IMR-90 (cell line): Measurements from ENCODE around the gene ATP1A4. TPM values are rescaled to one million over a fixed set of nuclear protein-coding genes. Genes with fewer than 3 reads are reported as not detected.

ENCODE experiments used
- ATAC-seq: fragments of 200-7000 bp; cut with Tn5 transposase; 2 replicates; pipeline ENCODE4 v1.9.1; 2020; ENCODE audit warnings: low read depth, mild to moderate bottlenecking, moderate library complexity
- BruUV-seq: library from RNA; stranded (reverse); fragments of 400-500 nt; replicated peaks from 2 replicates; lab custom pipeline; 2021; lab: Mats Ljungman, UMichigan
- CTCF ChIA-PET: fragments of 300-600 bp; formaldehyde crosslinking; extraction: SDS; loops from one replicate; lab custom pipeline; 2021; ENCODE audit warnings: antibody characterized with exemption; lab: Yijun Ruan, JAX
- POLR2A ChIA-PET: fragments of 300-600 bp; sonication (Branson Sonifier 250); formaldehyde crosslinking; loops from one replicate; lab custom pipeline; 2022; ENCODE audit warnings: antibody characterized with exemption; ENCODE audit not compliant: unreplicated experiment; lab: Charles Lee
- DNase-seq: peaks from one replicate; pipeline ENCODE4 v3.0.0; 2013
- H2AFZ ChIP-seq: replicated peaks from 2 replicates; pipeline ENCODE3; 2013; ENCODE audit warnings: low read length, mild to moderate bottlenecking; ENCODE audit not compliant: poor library complexity
- H2AK5ac ChIP-seq: 2 replicates; pipeline ENCODE4 v1.6.1; 2013; ENCODE audit warnings: low read depth, low read length, inconsistent platforms
- H2AK9ac ChIP-seq: replicated peaks from 2 replicates; pipeline ENCODE3; 2013; ENCODE audit warnings: mild to moderate bottlenecking, low read depth, low read length, moderate library complexity; ENCODE audit not compliant: poor library complexity
- H2BK120ac ChIP-seq: 2 replicates; pipeline ENCODE4 v1.6.1; 2013; ENCODE audit warnings: low read depth, low read length, inconsistent platforms
- H2BK15ac ChIP-seq: 3 replicates; pipeline ENCODE4 v1.6.1; 2013; ENCODE audit warnings: low read depth, low read length, inconsistent platforms
- H2BK20ac ChIP-seq: 2 replicates; pipeline ENCODE4 v1.6.1; 2013; ENCODE audit warnings: low read depth, mild to moderate bottlenecking, inconsistent platforms, low read length, moderate library complexity
- H2BK5ac ChIP-seq: 2 replicates; pipeline ENCODE4 v1.6.1; 2013; ENCODE audit warnings: mild to moderate bottlenecking, low read depth, low read length, inconsistent platforms; ENCODE audit not compliant: poor library complexity, severe bottlenecking
- H3K14ac ChIP-seq: replicated peaks from 2 replicates; pipeline ENCODE4 v1.6.1; 2013; ENCODE audit warnings: low read depth, low read length, inconsistent platforms
- H3K18ac ChIP-seq: 2 replicates; pipeline ENCODE4 v1.6.1; 2013; ENCODE audit warnings: low read depth, low read length, control low read depth
- H3K23ac ChIP-seq: 2 replicates; pipeline ENCODE4 v1.6.1; 2013; ENCODE audit warnings: low read depth, low read length, inconsistent platforms
- H3K27ac ChIP-seq: 2 replicates; pipeline ENCODE4 v1.5.1; 2013; ENCODE audit warnings: mild to moderate bottlenecking, control low read depth, low read length; ENCODE audit not compliant: insufficient read depth
- H3K27me3 ChIP-seq: 2 replicates; pipeline ENCODE4 v1.6.1; 2013; ENCODE audit warnings: low read length; ENCODE audit not compliant: control insufficient read depth, insufficient read depth
- H3K36me3 ChIP-seq: 2 replicates; pipeline ENCODE4 v1.6.1; 2013; ENCODE audit warnings: low read length, mixed read lengths; ENCODE audit not compliant: control insufficient read depth, insufficient read depth
- H3K4ac ChIP-seq: 2 replicates; pipeline ENCODE4 v1.6.1; 2013; ENCODE audit warnings: low read depth, low read length, inconsistent platforms
- H3K4me1 ChIP-seq: 2 replicates; pipeline ENCODE4 v1.6.1; 2013; ENCODE audit warnings: low read length, mixed read lengths; ENCODE audit not compliant: control insufficient read depth, insufficient read depth
- H3K4me2 ChIP-seq: 2 replicates; pipeline ENCODE4 v1.6.1; 2013; ENCODE audit warnings: low read depth, mild to moderate bottlenecking, control low read depth, low read length, moderate library complexity
- H3K4me3 ChIP-seq: 2 replicates; pipeline ENCODE4 v1.5.1; 2013; ENCODE audit warnings: low read depth, mild to moderate bottlenecking, control low read depth, low read length, moderate library complexity; ENCODE audit not compliant: insufficient read depth
- H3K56ac ChIP-seq: 2 replicates; pipeline ENCODE4 v1.6.1; 2013; ENCODE audit warnings: low read length, inconsistent platforms; ENCODE audit not compliant: insufficient read depth; ENCODE audit errors: extremely low read depth
- H3K79me1 ChIP-seq, 2 experiments: 2 replicates each; pipeline ENCODE4 v1.6.1; 2013; ENCODE audit warnings: low read length in 2 of 2, inconsistent platforms in 1 of 2, low read depth in 1 of 2
- H3K9ac ChIP-seq: 2 replicates; pipeline ENCODE4 v1.6.1; 2013; ENCODE audit warnings: low read depth, low read length, control low read depth
- H3K9me1 ChIP-seq: 2 replicates; pipeline ENCODE4 v1.6.1; 2013; ENCODE audit warnings: low read length, inconsistent platforms; ENCODE audit not compliant: insufficient read depth
- H3K9me3 ChIP-seq: 2 replicates; pipeline ENCODE4 v1.6.1; 2013; ENCODE audit warnings: low read length; ENCODE audit not compliant: control insufficient read depth, insufficient read depth
- H4K20me1 ChIP-seq: 2 replicates; pipeline ENCODE4 v1.6.1; 2013; ENCODE audit warnings: low read length, inconsistent platforms; ENCODE audit not compliant: insufficient read depth
- H4K5ac ChIP-seq: 2 replicates; pipeline ENCODE4 v1.6.1; 2013; ENCODE audit warnings: mild to moderate bottlenecking, low read depth, low read length, control low read depth
- H4K8ac ChIP-seq, 2 experiments: 2 replicates each; pipeline ENCODE4 v1.6.1; 2013; ENCODE audit warnings: low read depth in 2 of 2, low read length in 2 of 2, control low read depth in 1 of 2, inconsistent platforms in 1 of 2
- H4K91ac ChIP-seq: 2 replicates; pipeline ENCODE4 v1.6.1; 2013; ENCODE audit warnings: low read depth, low read length, inconsistent platforms; ENCODE audit not compliant: insufficient read depth
- ELK1 ChIP-seq: fragments of 150-350 bp; IDR thresholded peaks from 2 replicates; pipeline ENCODE4 v1.6.1; 2016; ENCODE audit warnings: low read depth, mild to moderate bottlenecking, low read length, moderate library complexity, borderline replicate concordance
- FOS ChIP-seq: fragments of 150-350 bp; IDR thresholded peaks from 2 replicates; pipeline ENCODE4 v1.6.1; 2016; ENCODE audit warnings: low read depth, low read length
- MAZ ChIP-seq: IDR thresholded peaks from 2 replicates; pipeline ENCODE4 v1.6.1; 2012; ENCODE audit warnings: low read depth, mild to moderate bottlenecking, low read length, improper control_type of control experiment, moderate library complexity, borderline replicate concordance
- MXI1 ChIP-seq: IDR thresholded peaks from 2 replicates; pipeline ENCODE4 v1.6.1; 2012; ENCODE audit warnings: low read depth, mild to moderate bottlenecking, low read length, moderate library complexity, borderline replicate concordance
- NFE2L2 ChIP-seq: fragments of 150-350 bp; IDR thresholded peaks from 2 replicates; pipeline ENCODE4 v1.6.1; 2016; ENCODE audit warnings: low read depth, mild to moderate bottlenecking, low read length
- POLR2A ChIP-seq: IDR thresholded peaks from 2 replicates; pipeline ENCODE4 v1.6.1; 2012; ENCODE audit warnings: mild to moderate bottlenecking, low read depth, low read length
- RCOR1 ChIP-seq: IDR thresholded peaks from 2 replicates; pipeline ENCODE4 v1.6.1; 2012; ENCODE audit warnings: mild to moderate bottlenecking, low read length, improper control_type of control experiment; ENCODE audit not compliant: insufficient replicate concordance
- RFX5 ChIP-seq: IDR thresholded peaks from 2 replicates; pipeline ENCODE4 v1.8.0; 2012; ENCODE audit warnings: low read depth, mild to moderate bottlenecking, low read length, moderate library complexity
- SMC3 ChIP-seq: fragments of 150-350 bp; IDR thresholded peaks from 2 replicates; pipeline ENCODE4 v1.6.1; 2016; ENCODE audit warnings: low read depth, mild to moderate bottlenecking, antibody characterized with exemption, low read length, moderate library complexity
- WGBS, 2 experiments: methylation state at CpG; one replicate each; pipeline versions ENCODE4 v1.1.5 to v1.1.7; 2013; ENCODE audit warnings: missing lambda C conversion rate in 2 of 2; ENCODE audit not compliant: insufficient read length in 1 of 2; ENCODE audit errors: extremely low coverage in 2 of 2; 5-methylcytosine and 5-hydroxymethylcytosine counted together
- dilution Hi-C: fragments of 300-500 bp; cut with HindIII; formaldehyde crosslinking; loops from one replicate; pipeline ENCODE4 v1.14.3; 2018; ENCODE audit warnings: low sequenced_read_pairs; ENCODE audit not compliant: unreplicated experiment
- in situ Hi-C: fragments of 300-500 bp; cut with MboI; formaldehyde crosslinking; loops from 3 replicates; pipeline ENCODE4 v1.14.3; 2019; ENCODE audit warnings: low sequenced_read_pairs, inconsistent platforms, mixed read lengths
- intact Hi-C: fragments of 100-400 bp; cut with micrococcal nuclease; formaldehyde crosslinking; loops from 2 replicates; pipeline ENCODE4 v1.10.0; 2022
- polyA plus RNA-seq, 3 experiments: library from polyadenylated mRNA; depleted of rRNA; stranded (reverse); fragments of >200 nt; gene quantifications; 2 replicates each; pipeline ENCODE4 v1.2.3, GENCODE V29; 2012; ENCODE audit warnings: low replicate concordance in 1 of 3
- total RNA-seq: library from RNA; depleted of rRNA; stranded (reverse); fragments of >200 nt; gene quantifications from 2 replicates; pipeline ENCODE4 v1.2.3, GENCODE V29; 2012

ATP1A4 gene
- total and polyA plus RNA-seq, 2 of the 4 experiments (the other 2 are of a cell fraction) = not detected

DNA sequence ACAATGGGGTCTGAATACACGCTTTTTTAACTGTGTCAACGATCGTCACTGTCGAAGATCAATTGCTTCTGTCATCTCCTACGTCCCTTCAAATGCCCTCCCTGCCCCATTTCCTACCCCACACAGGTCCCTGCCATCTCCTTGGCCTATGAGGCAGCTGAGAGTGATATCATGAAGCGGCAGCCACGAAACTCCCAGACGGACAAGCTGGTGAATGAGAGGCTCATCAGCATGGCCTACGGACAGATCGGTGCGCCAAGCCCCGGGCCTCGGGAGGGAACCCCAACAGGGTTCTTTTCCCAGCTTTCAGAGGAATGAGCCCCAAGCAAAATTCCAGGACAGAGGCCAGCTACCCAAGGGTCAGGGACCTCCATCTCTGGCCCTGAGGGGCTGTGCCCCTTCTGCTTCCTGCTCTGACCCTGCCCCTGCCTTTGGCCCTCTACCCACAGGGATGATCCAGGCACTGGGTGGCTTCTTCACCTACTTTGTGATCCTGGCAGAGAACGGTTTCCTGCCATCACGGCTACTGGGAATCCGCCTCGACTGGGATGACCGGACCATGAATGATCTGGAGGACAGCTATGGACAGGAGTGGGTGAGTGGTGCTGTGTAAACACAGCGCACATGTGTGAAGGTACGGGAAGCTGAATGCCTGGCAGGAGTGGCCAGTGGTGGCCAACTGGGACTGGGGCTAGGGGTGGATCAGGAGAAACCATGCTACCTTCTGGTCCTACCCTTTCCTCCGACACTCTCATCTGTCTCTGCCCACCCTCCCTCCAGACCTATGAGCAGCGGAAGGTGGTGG lies 15.1 kb upstream of the ATP1A4 start:
- H3K18ac ChIP-seq = no peak overlapping the region
- H3K14ac ChIP-seq = no peak overlapping the region
- ATAC-seq (no peak), DNase-seq (no peak)
- BruUV-seq = no TSS peak
- no peak overlapping the region for H2AK5ac ChIP-seq
- in situ Hi-C loops = no loop called here
- no peaks in the 10 kb centered on the region for H3K9me3 ChIP-seq
- no peaks in the 10 kb centered on the region for H3K9me1 ChIP-seq
- H3K4me2 ChIP-seq = no peak overlapping the region
- H3K4me3 ChIP-seq = no peak overlapping the region
- no peaks in the 10 kb centered on the region for H3K79me1 ChIP-seq
- no peak overlapping the region for H4K5ac ChIP-seq
- no peak overlapping the region for H3K23ac ChIP-seq
- peak overlapping the region; percentile 50 for H2AK9ac ChIP-seq
- H3K36me3 ChIP-seq = no peaks in the 10 kb centered on the region
- peak overlapping the region; percentile 19 for H2AFZ ChIP-seq
- H3K4ac ChIP-seq = no peak overlapping the region
- POLR2A ChIA-PET = no interaction called here
- H3K4me1 ChIP-seq = no peaks in the 10 kb centered on the region
- H3K27ac ChIP-seq = no peak overlapping the region
- intact Hi-C loops = no loop called here
- H3K56ac ChIP-seq = no peak overlapping the region
- H2BK20ac ChIP-seq = no peak overlapping the region
- no peak for TF ChIP-seq ELK1
- TF ChIP-seq MAZ = no peak
- no peak for TF ChIP-seq SMC3
- no peak for TF ChIP-seq MXI1
- TF ChIP-seq RFX5 = no peak
- TF ChIP-seq RCOR1 = no peak
- TF ChIP-seq POLR2A = no peak
- no peak for TF ChIP-seq NFE2L2
- no peak for TF ChIP-seq FOS
- WGBS, 2 experiments = 77% methylated on average over 14 of the region's 22 CpGs; no CpG with 5 or more reads in 1 of the 2 experiments
- H3K27me3 ChIP-seq = peaks cover 47% of the 10 kb centered on the region
- H3K9ac ChIP-seq = no peak overlapping the region
- H4K91ac ChIP-seq = no peak overlapping the region
- H2BK120ac ChIP-seq = no peak overlapping the region
- no peak overlapping the region for H2BK5ac ChIP-seq
- dilution Hi-C loops = no loop called here
- no peak overlapping the region for H2BK15ac ChIP-seq
- no peaks in the 10 kb centered on the region for H4K20me1 ChIP-seq
- no peak overlapping the region for H4K8ac ChIP-seq
- CTCF ChIA-PET = no interaction called here
